ENCODE results near the gene PPP3R1. TPM values are rescaled to one million over a fixed set of nuclear protein-coding genes. Genes with fewer than 3 reads are reported as not detected.

Gene PPP3R1
- total RNA-seq, result 10 to 100 TPM; 31.5 to 41.7 (median 36.3) TPM

GRCh38 chr2:68252400-68253218 lies at the start of gene PPP3R1:
PPP3R1 (minus strand) TSS chr2:68252532; CDS start chr2:68252127, 405 bp downstream.
- peak within 1 kb of the TSS; percentile 90 to 96 (median 92) for H3K4me3 ChIP-seq
- peaks cover 0 to 61% (median 37%) of the 10 kb centered on the region in 4 donors for H3K4me1 ChIP-seq
- no peaks in the 10 kb centered on the region for H3K27me3 ChIP-seq
- H3K9me3 ChIP-seq, result no peaks in the 10 kb centered on the region
- peak within 1 kb of the TSS; percentile 97 to 99 (median 98) for H3K27ac ChIP-seq
- H3K36me3 ChIP-seq, result no peaks in the 10 kb centered on the region
- DNase-seq (ENCODE audit: low spot score in 2 of 2), result peak; percentile 89
- peak in 1 of 5 experiments; percentile 15 for TF ChIP-seq CTCF (IDR thresholded peaks at IDR 0.05)
- peak; percentile 38 to 97 for TF ChIP-seq EP300 (IDR thresholded peaks at IDR 0.05)
- peak; percentile 81 to 89 for TF ChIP-seq POLR2A (IDR thresholded peaks at IDR 0.05)
- WGBS, 2 donors, result 0 to 1% methylated on average over 51 to 65 of the region's 79 CpGs

- H3K4me1 ChIP-seq, result no peaks in the 10 kb centered on the region
- H3K27ac ChIP-seq, result no peak overlapping the region
- H3K9me3 ChIP-seq, result no peaks in the 10 kb centered on the region
- H3K27me3 ChIP-seq, result no peaks in the 10 kb centered on the region
- no peak for DNase-seq (ENCODE audit: low spot score in 2 of 2)
- TF ChIP-seq EP300 (IDR thresholded peaks at IDR 0.05), result no peak
- TF ChIP-seq CTCF (IDR thresholded peaks at IDR 0.05), result no peak
- TF ChIP-seq POLR2A (IDR thresholded peaks at IDR 0.05), result no peak
- H3K36me3 ChIP-seq, result peaks cover 0 to 18% (median 0%) of the 10 kb centered on the region in 3 donors
- H3K4me3 ChIP-seq, result no peak overlapping the region
Measured at GRCh38 chr2:68295516-68295915, 43.2 kb upstream of the PPP3R1 start.

- Histone ChIP-seq H3K4me1 (no peaks in the 10 kb centered on the region), H3K27ac (no peak overlapping the region), H3K4me3 (no peak overlapping the region), H3K27me3 (no peaks in the 10 kb centered on the region), H3K9me3 (no peaks in the 10 kb centered on the region), H3K36me3 (peaks cover 0 to 15% (median 0%) of the 10 kb centered on the region in 3 donors)
- WGBS, 2 donors, result 21 to 35% methylated on average over 2 of the region's 2 CpGs
- no peak for TF ChIP-seq EP300 (IDR thresholded peaks at IDR 0.05)
- no peak for TF ChIP-seq CTCF (IDR thresholded peaks at IDR 0.05)
- TF ChIP-seq POLR2A (IDR thresholded peaks at IDR 0.05), result no peak
- no peak for DNase-seq (ENCODE audit: low spot score in 2 of 2)
Measured at GRCh38 chr2:68294913-68295312, 42.6 kb upstream of the PPP3R1 start.

- Histone ChIP-seq H3K9me3 (no peaks in the 10 kb centered on the region), H3K4me3 (no peak overlapping the region), H3K36me3 (peaks cover 0 to 7% (median 0%) of the 10 kb centered on the region in 3 donors), H3K27me3 (no peaks in the 10 kb centered on the region), H3K27ac (no peak overlapping the region), H3K4me1 (no peaks in the 10 kb centered on the region)
- TF ChIP-seq EP300 (IDR thresholded peaks at IDR 0.05) (no peak), POLR2A (IDR thresholded peaks at IDR 0.05) (no peak)
- 91 to 96% methylated on average over 3 of the region's 3 CpGs for WGBS, 2 donors
- DNase-seq (ENCODE audit: low spot score in 2 of 2), result no peak
Measured at GRCh38 chr2:68294187-68294586, 41.9 kb upstream of the PPP3R1 start.

- Histone ChIP-seq H3K36me3 (peaks cover 0 to 5% (median 0%) of the 10 kb centered on the region in 3 donors), H3K27me3 (no peaks in the 10 kb centered on the region), H3K9me3 (no peaks in the 10 kb centered on the region), H3K4me1 (peaks cover 0 to 2% (median 0%) of the 10 kb centered on the region in 4 donors), H3K27ac (no peak overlapping the region), H3K4me3 (no peak overlapping the region)
- WGBS, 2 donors, result 76 to 80% methylated on average over 6 of the region's 6 CpGs
- TF ChIP-seq CTCF (IDR thresholded peaks at IDR 0.05), result no peak
- no peak for TF ChIP-seq POLR2A (IDR thresholded peaks at IDR 0.05)
- no peak for TF ChIP-seq EP300 (IDR thresholded peaks at IDR 0.05)
- no peak for DNase-seq (ENCODE audit: low spot score in 2 of 2)
Measured at GRCh38 chr2:68293755-68294154, 41.4 kb upstream of the PPP3R1 start.

Data from tibial nerve (tissue), 4 donors.